Liver (tissue), 3 donors: ENCODE measurements around the gene STK17A.

Source experiments
- CTCF ChIP-seq: fragments of 150-350 bp; IDR thresholded peaks from 2 replicates; pipeline ENCODE4 v1.5.1; 2017; ENCODE audit warnings: improper control_type of control experiment, low read depth, low read length; ENCODE audit not compliant: missing input control
- EGR1 ChIP-seq, 2 donors: IDR thresholded peaks; 2 replicates each; pipeline ENCODE4 v1.6.1; 2016 to 2018; ENCODE audit warnings: antibody characterized with exemption in 2 of 2, low read depth in 2 of 2
- HNF4A ChIP-seq, 2 donors: conservative IDR thresholded peaks; 2 replicates each; pipeline ENCODE4 v1.6.1; 2016; ENCODE audit warnings: antibody characterized with exemption in 2 of 2, mild to moderate bottlenecking in 2 of 2
- MAX ChIP-seq: IDR thresholded peaks from 2 replicates; pipeline ENCODE4 v1.6.1; 2016; ENCODE audit warnings: antibody characterized with exemption
- RAD21 ChIP-seq, 2 donors: IDR thresholded peaks; 2 replicates each; pipeline ENCODE4 v1.6.1; 2016; ENCODE audit warnings: antibody characterized with exemption in 2 of 2, mild to moderate bottlenecking in 2 of 2
- SP1 ChIP-seq: IDR thresholded peaks from 2 replicates; pipeline ENCODE4 v1.6.1; 2018; ENCODE audit warnings: antibody characterized with exemption, mild to moderate bottlenecking
- YY1 ChIP-seq: IDR thresholded peaks from 2 replicates; pipeline ENCODE4 v1.6.1; 2016; ENCODE audit warnings: antibody characterized with exemption, mild to moderate bottlenecking
- TF ChIP-seq, protein P1 (sequence below): IDR thresholded peaks from 2 replicates; pipeline ENCODE4 v1.6.1; 2016; ENCODE audit warnings: antibody characterized with exemption, mild to moderate bottlenecking
- TF ChIP-seq, protein P2 (sequence below): IDR thresholded peaks from 2 replicates; pipeline ENCODE4 v1.6.1; 2016; ENCODE audit warnings: antibody characterized with exemption
- donor health status: healthy.
- donor health status: healthy.

DNA sequence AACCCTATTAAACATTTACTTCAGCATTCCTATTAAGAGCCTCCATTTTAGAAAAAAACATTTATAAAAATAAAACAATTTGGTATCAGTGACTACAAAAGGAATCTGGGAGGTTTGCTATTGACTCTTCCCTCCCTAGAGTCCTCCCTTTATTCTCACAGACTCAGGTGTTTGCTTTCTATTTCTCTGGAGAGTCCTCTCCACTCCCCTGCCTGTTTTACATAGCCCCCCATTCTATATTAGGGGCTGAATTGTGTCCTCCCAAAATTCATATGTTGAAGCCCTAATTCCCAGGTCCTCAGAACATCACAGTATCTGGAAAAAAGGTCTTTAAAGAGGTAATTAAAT lies 76.6 kb downstream of the STK17A start:
- TF ChIP-seq EGR1 (IDR thresholded peaks at IDR 0.05; ENCODE audit: low read depth in 2 of 2) = no peak
- no peak for TF ChIP-seq RAD21 (IDR thresholded peaks at IDR 0.05)
- no peak for TF ChIP-seq CTCF
- TF ChIP-seq, protein P1, sequence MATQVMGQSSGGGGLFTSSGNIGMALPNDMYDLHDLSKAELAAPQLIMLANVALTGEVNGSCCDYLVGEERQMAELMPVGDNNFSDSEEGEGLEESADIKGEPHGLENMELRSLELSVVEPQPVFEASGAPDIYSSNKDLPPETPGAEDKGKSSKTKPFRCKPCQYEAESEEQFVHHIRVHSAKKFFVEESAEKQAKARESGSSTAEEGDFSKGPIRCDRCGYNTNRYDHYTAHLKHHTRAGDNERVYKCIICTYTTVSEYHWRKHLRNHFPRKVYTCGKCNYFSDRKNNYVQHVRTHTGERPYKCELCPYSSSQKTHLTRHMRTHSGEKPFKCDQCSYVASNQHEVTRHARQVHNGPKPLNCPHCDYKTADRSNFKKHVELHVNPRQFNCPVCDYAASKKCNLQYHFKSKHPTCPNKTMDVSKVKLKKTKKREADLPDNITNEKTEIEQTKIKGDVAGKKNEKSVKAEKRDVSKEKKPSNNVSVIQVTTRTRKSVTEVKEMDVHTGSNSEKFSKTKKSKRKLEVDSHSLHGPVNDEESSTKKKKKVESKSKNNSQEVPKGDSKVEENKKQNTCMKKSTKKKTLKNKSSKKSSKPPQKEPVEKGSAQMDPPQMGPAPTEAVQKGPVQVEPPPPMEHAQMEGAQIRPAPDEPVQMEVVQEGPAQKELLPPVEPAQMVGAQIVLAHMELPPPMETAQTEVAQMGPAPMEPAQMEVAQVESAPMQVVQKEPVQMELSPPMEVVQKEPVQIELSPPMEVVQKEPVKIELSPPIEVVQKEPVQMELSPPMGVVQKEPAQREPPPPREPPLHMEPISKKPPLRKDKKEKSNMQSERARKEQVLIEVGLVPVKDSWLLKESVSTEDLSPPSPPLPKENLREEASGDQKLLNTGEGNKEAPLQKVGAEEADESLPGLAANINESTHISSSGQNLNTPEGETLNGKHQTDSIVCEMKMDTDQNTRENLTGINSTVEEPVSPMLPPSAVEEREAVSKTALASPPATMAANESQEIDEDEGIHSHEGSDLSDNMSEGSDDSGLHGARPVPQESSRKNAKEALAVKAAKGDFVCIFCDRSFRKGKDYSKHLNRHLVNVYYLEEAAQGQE = no peak
- no peak for TF ChIP-seq YY1
- no peak for TF ChIP-seq SP1
- TF ChIP-seq HNF4A (conservative IDR thresholded peaks at IDR 0.05) = no peak
- TF ChIP-seq MAX = no peak
- TF ChIP-seq, protein P2, sequence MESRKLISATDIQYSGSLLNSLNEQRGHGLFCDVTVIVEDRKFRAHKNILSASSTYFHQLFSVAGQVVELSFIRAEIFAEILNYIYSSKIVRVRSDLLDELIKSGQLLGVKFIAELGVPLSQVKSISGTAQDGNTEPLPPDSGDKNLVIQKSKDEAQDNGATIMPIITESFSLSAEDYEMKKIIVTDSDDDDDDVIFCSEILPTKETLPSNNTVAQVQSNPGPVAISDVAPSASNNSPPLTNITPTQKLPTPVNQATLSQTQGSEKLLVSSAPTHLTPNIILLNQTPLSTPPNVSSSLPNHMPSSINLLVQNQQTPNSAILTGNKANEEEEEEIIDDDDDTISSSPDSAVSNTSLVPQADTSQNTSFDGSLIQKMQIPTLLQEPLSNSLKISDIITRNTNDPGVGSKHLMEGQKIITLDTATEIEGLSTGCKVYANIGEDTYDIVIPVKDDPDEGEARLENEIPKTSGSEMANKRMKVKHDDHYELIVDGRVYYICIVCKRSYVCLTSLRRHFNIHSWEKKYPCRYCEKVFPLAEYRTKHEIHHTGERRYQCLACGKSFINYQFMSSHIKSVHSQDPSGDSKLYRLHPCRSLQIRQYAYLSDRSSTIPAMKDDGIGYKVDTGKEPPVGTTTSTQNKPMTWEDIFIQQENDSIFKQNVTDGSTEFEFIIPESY = no peak
